ENCODE measurements around the gene RREB1.

DNA sequence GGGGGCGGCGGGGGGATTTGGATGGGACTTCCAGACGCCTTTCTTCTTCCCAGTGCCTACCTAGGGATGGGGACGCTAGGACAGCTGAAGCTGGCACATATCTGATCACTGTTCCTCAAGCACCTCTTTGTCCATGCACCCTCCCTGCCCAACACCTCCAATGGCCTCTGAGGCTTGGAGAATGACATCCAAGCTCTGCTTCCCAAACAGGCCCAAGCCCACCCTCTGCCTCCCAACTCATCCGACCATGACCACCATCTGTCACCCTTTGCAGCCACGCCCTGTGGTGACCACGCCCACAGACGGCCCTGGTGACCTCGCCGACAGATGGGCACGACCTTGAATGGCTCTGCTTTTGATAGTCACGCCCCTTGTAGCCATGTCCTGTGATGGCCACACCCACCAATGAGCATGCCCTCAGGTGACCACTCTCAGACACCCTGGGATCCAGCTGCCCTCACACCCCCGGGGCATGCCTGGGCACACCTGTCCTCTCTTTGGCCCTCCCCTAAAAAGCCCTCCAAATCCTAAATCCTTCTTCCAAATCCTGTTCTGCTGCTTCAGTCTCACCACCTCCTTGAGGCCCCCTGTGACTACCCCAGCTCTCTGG is 154.2 kb downstream of the RREB1 start:
- TF ChIP-seq, protein P1, sequence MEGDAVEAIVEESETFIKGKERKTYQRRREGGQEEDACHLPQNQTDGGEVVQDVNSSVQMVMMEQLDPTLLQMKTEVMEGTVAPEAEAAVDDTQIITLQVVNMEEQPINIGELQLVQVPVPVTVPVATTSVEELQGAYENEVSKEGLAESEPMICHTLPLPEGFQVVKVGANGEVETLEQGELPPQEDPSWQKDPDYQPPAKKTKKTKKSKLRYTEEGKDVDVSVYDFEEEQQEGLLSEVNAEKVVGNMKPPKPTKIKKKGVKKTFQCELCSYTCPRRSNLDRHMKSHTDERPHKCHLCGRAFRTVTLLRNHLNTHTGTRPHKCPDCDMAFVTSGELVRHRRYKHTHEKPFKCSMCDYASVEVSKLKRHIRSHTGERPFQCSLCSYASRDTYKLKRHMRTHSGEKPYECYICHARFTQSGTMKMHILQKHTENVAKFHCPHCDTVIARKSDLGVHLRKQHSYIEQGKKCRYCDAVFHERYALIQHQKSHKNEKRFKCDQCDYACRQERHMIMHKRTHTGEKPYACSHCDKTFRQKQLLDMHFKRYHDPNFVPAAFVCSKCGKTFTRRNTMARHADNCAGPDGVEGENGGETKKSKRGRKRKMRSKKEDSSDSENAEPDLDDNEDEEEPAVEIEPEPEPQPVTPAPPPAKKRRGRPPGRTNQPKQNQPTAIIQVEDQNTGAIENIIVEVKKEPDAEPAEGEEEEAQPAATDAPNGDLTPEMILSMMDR (IDR thresholded peaks at IDR 0.05): no peak
- TF ChIP-seq POLR2AphosphoS5 (IDR thresholded peaks at IDR 0.05; ENCODE audit: insufficient read depth in 1 of 2, low read depth in 1 of 2) (no peak), POLR2A (IDR thresholded peaks at IDR 0.05) (no peak)

All from vagina (tissue), 2 donors.